GM12878 (cell line): ENCODE measurements around the gene COL5A1. TPM values are rescaled to one million over a fixed set of nuclear protein-coding genes. Genes with fewer than 3 reads are reported as not detected.

Source experiments
- ATAC-seq: fragments of 200-7000 bp; cut with Tn5 transposase; 3 replicates; pipeline ENCODE4 v1.9.1; 2020; ENCODE audit warnings: mild to moderate bottlenecking, moderate library complexity
- BruUV-seq: library from RNA; stranded (reverse); fragments of 400-500 nt; replicated peaks from 2 replicates; lab custom pipeline; 2021; lab: Mats Ljungman, UMichigan
- CTCF ChIA-PET: fragments of 300-600 bp; sonication (Branson Sonifier 250); formaldehyde crosslinking; extraction: SDS; loops from one replicate; lab custom pipeline; 2021; ENCODE audit warnings: inconsistent platforms; lab: Yijun Ruan, JAX
- POLR2A ChIA-PET: fragments of 350-600 bp; formaldehyde crosslinking; extraction: SDS; loops from one replicate; lab custom pipeline; 2021; ENCODE audit warnings: inconsistent platforms; lab: Charles Lee
- RAD21 ChIA-PET: fragments of 300-600 bp; sonication (Branson Sonifier 250); formaldehyde crosslinking; loops from one replicate; lab custom pipeline; 2023; ENCODE audit warnings: antibody characterized with exemption; ENCODE audit not compliant: unreplicated experiment; lab: Charles Lee
- SMC1A ChIA-PET: fragments of 300-600 bp; sonication (Branson Sonifier 250); formaldehyde crosslinking; loops from one replicate; lab custom pipeline; 2023; ENCODE audit not compliant: unreplicated experiment, uncharacterized antibody; lab: Charles Lee
- DNase-seq: peaks from one replicate; pipeline ENCODE4 v3.0.0-alpha.2; 2011; ENCODE audit warnings: low read depth, low spot score
- FAIRE-seq: peaks from 3 replicates; lab custom pipeline; 2011; peaks lifted over from hg19 to GRCh38; lab: Jason Lieb, UNC
- H2AFZ ChIP-seq: 2 replicates; pipeline ENCODE4 v1.6.0; 2011; ENCODE audit warnings: low read depth, low read length, control low read depth; ENCODE audit not compliant: control insufficient read depth
- H3K27ac ChIP-seq: 2 replicates; pipeline ENCODE4 v1.5.1; 2011; ENCODE audit warnings: control low read depth; ENCODE audit not compliant: control insufficient read depth, insufficient read depth
- H3K27me3 ChIP-seq, 2 experiments: replicated peaks in 1 of 2; 2 replicates each; pipeline versions ENCODE4 v1.6.0 to v1.6.1; 2011; ENCODE audit warnings: low read length in 1 of 2; ENCODE audit not compliant: control insufficient read depth in 2 of 2, insufficient read depth in 2 of 2
- H3K36me3 ChIP-seq, 2 experiments: 2 replicates each; pipeline ENCODE4 v1.5.1; 2011; ENCODE audit warnings: low read length in 1 of 2; ENCODE audit not compliant: control insufficient read depth in 2 of 2, insufficient read depth in 2 of 2
- H3K4me1 ChIP-seq: 2 replicates; pipeline ENCODE4 v1.6.1; 2011; ENCODE audit warnings: mild to moderate bottlenecking, low read length, moderate library complexity, mixed read lengths; ENCODE audit not compliant: control insufficient read depth, insufficient read depth
- H3K4me2 ChIP-seq: 2 replicates; pipeline ENCODE4 v1.6.0; 2011; ENCODE audit warnings: control low read depth; ENCODE audit not compliant: control insufficient read depth, insufficient read depth
- H3K4me3 ChIP-seq: fragments of 200-600 bp; sonication (generic); 2 replicates; pipeline ENCODE4 v1.5.1; 2016
- H3K79me2 ChIP-seq: 2 replicates; pipeline ENCODE4 v1.6.0; 2011; ENCODE audit warnings: low read length; ENCODE audit not compliant: control insufficient read depth, insufficient read depth
- H3K9ac ChIP-seq: 2 replicates; pipeline ENCODE4 v1.8.0; 2011; ENCODE audit warnings: low read length, control low read depth, mixed read lengths; ENCODE audit not compliant: control insufficient read depth, insufficient read depth
- H3K9me3 ChIP-seq: replicated peaks from 3 replicates; pipeline ENCODE4 v1.5.1; 2011; ENCODE audit warnings: mild to moderate bottlenecking, low read length; ENCODE audit not compliant: control insufficient read depth, insufficient read depth
- H4K20me1 ChIP-seq: 2 replicates; pipeline ENCODE4 v1.6.0; 2011; ENCODE audit not compliant: control insufficient read depth, insufficient read depth
- BCL11A ChIP-seq: IDR thresholded peaks from 2 replicates; pipeline ENCODE4 v1.6.1; 2011; ENCODE audit warnings: low read depth, low read length
- CHD1 ChIP-seq: IDR thresholded peaks from 2 replicates; pipeline ENCODE4 v1.6.1; 2012; ENCODE audit warnings: low read depth, low read length, improper control_type of control experiment
- CREB1 ChIP-seq: IDR thresholded peaks from 2 replicates; pipeline ENCODE4 v1.6.1; 2012; ENCODE audit warnings: low read depth, mild to moderate bottlenecking, inconsistent platforms
- CREM ChIP-seq: IDR thresholded peaks from 2 replicates; pipeline ENCODE4 v1.6.1; 2014; ENCODE audit warnings: antibody characterized with exemption, low read depth
- EZH2 ChIP-seq: IDR thresholded peaks from 2 replicates; pipeline ENCODE4 v1.6.1; 2012; ENCODE audit warnings: low read depth, mild to moderate bottlenecking, control low read depth, inconsistent platforms, low read length, borderline replicate concordance; ENCODE audit not compliant: control insufficient read depth
- MTA3 ChIP-seq: IDR thresholded peaks from 2 replicates; pipeline ENCODE4 v1.6.1; 2012; ENCODE audit warnings: low read length, inconsistent platforms, borderline replicate concordance
- SMC3 ChIP-seq: IDR thresholded peaks from 2 replicates; pipeline ENCODE4 v1.6.1; 2011; ENCODE audit warnings: low read length, improper control_type of control experiment, borderline replicate concordance
- SUZ12 ChIP-seq: fragments of 200-600 bp; sonication (generic); IDR thresholded peaks from one replicate; pipeline ENCODE4 v1.6.1; 2018; ENCODE audit warnings: antibody characterized with exemption, mild to moderate bottlenecking; ENCODE audit not compliant: unreplicated experiment
- TAF1 ChIP-seq: IDR thresholded peaks from 2 replicates; pipeline ENCODE4 v1.6.1; 2011; ENCODE audit warnings: mild to moderate bottlenecking, low read depth, low read length, borderline replicate concordance
- TCF3 ChIP-seq: IDR thresholded peaks from 2 replicates; pipeline ENCODE4 v1.6.1; 2012; ENCODE audit warnings: low read depth, mild to moderate bottlenecking, low read length, borderline replicate concordance; ENCODE audit not compliant: insufficient read depth
- ZNF384 ChIP-seq: IDR thresholded peaks from 2 replicates; pipeline ENCODE4 v1.6.1; 2012; ENCODE audit warnings: low read depth, mild to moderate bottlenecking, low read length, improper control_type of control experiment, borderline replicate concordance
- WGBS: methylation state at CpG from one replicate; pipeline ENCODE4 v1.1.6; 2016; ENCODE audit warnings: low lambda C conversion rate; ENCODE audit not compliant: insufficient replicate concordance, insufficient coverage; ENCODE audit errors: missing lambda C conversion rate; 5-methylcytosine and 5-hydroxymethylcytosine counted together
- in situ Hi-C: fragments of 300-500 bp; cut with MboI; formaldehyde crosslinking; loops from 9 replicates; pipeline ENCODE4 v1.14.3; 2018; ENCODE audit warnings: mixed read lengths
- intact Hi-C: fragments of 100-400 bp; cut with micrococcal nuclease; formaldehyde crosslinking; loops from one replicate; pipeline ENCODE4 v1.14.2; 2022; ENCODE audit not compliant: unreplicated experiment
- polyA plus RNA-seq, 11 experiments: library from polyadenylated mRNA; depleted of rRNA in 4 of 11; unstranded in 6 of 11; stranded (reverse) in 5 of 11; fragments of >200 nt; fragmentation: Nextera tagmentation in 4 of 11; fragmentation: Illumina TruSeq in 1 of 11; extraction: Ambion mirVana in 4 of 11; extraction: Trizol in 1 of 11; gene quantifications; 1 replicate in 1 of 11; 2 replicates in 10 of 11; pipeline versions ENCODE4 v1.2.1 to v1.2.3, GENCODE V29; 2011 to 2016; ENCODE audit warnings: inconsistent platforms in 2 of 11, missing spikeins in 2 of 11, low read depth in 1 of 11
- total RNA-seq, 4 experiments: library from RNA; depleted of rRNA in 3 of 4; stranded (reverse); fragments of >200 nt in 3 of 4; fragmentation: Illumina TruSeq in 1 of 4; extraction: Trizol in 1 of 4; gene quantifications; 2 replicates each; pipeline versions ENCODE4 v1.2.1 to v1.2.3, GENCODE V29; 2013 to 2021
- TF ChIP-seq, protein P1 (sequence below): fragments of 450-650 bp; IDR thresholded peaks from 2 replicates; pipeline ENCODE4 v1.6.1; 2018; ENCODE audit warnings: mild to moderate bottlenecking, low read depth, moderate library complexity; ENCODE audit not compliant: partially characterized antibody
- TF ChIP-seq, protein P2 (sequence below): fragments of 450-650 bp; IDR thresholded peaks from 2 replicates; pipeline ENCODE4 v1.6.1; 2017; ENCODE audit warnings: low read depth, mild to moderate bottlenecking, moderate library complexity
- TF ChIP-seq, protein P3 (sequence below): IDR thresholded peaks from 2 replicates; pipeline ENCODE4 v1.6.1; 2012; ENCODE audit warnings: low read depth, low read length, improper control_type of control experiment

Gene COL5A1
- total and polyA plus RNA-seq, 10 of the 15 experiments (the other 5 are each of a cell fraction or from before 2014, with no cell fraction given) = under 0.01 to 0.15 (median 0.13) TPM; not detected in 4

DNA sequence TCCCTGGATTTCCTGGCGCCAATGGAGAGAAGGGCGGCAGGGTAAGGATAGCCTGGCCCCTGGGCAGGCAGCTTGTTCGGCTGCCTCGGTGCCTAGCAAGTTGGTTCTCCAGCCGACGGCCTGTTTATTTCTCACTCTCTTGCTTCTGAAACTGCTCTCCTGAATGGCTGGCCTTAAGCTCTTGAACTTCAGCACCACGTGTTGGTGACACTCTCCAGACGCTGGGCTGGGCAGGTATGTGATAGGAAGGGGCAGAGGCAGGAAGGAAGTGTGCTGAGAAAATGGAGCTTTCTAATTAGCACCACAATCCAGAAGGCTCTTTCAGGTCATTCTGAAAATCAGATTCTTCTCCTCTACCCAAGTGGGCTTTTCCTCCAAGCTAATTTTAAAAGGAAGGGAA is 147.6 kb downstream of the COL5A1 start:
- CTCF ChIA-PET = interaction anchor here (0.9 kb wide), 1 partner anchor 10 kb away, joined by 3 read pairs; no protein-coding TSS in a partner anchor
- no peak for FAIRE-seq

DNA sequence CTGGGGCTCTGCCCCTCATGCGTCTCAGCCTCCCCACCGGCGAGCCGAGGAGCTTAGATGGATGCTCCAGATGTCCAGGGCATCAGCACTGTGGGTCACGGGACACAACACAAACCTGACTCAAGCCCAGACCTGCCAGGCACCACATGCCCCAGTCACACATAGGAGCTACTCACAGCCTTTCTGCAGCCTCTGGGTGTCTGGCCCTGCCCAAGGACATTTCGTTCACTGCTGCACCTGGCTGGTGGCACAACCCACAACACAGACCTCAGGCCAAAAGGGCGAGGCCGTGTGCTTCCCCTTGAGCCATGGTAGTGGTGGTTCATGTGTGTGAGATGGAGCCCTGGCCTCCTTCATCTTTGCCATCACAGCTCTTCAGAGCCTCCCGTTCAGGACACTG is 149.4 kb downstream of the COL5A1 start:
- Histone ChIP-seq H3K4me1 (no peaks in the 10 kb centered on the region), H3K27me3 (no peaks in the 10 kb centered on the region; a peak in 1 of 4 replicates), H3K9me3 (no peaks in the 10 kb centered on the region), H3K4me3 (no peak overlapping the region), H3K79me2 (no peaks in the 10 kb centered on the region), H3K36me3 (no peaks in the 10 kb centered on the region), H3K27ac (no peak overlapping the region), H2AFZ (no peak overlapping the region), H3K9ac (no peak overlapping the region), H4K20me1 (no peaks in the 10 kb centered on the region), H3K4me2 (no peak overlapping the region)
- FAIRE-seq (no peak), DNase-seq (no peak), ATAC-seq (no peak)
- in situ Hi-C loops = no loop called here
- intact Hi-C loops = no loop called here
- CTCF ChIA-PET = interaction anchor here (1.1 kb wide), 1 partner anchor 8 kb away, joined by 3 read pairs; no protein-coding TSS in a partner anchor
- no TSS peak for BruUV-seq
- SMC1A ChIA-PET = interaction anchor here (0.6 kb wide), 1 partner anchor 23 kb away, joined by 3 read pairs; no protein-coding TSS in a partner anchor
- RAD21 ChIA-PET = no interaction called here
- POLR2A ChIA-PET = no interaction called here
- WGBS = 21% methylated on average over 9 of the region's 9 CpGs
- TF ChIP-seq EZH2 (no peak), SUZ12 (no peak), CREM (no peak), CREB1 (no peak), MTA3 (no peak)
- TF ChIP-seq, protein P1, sequence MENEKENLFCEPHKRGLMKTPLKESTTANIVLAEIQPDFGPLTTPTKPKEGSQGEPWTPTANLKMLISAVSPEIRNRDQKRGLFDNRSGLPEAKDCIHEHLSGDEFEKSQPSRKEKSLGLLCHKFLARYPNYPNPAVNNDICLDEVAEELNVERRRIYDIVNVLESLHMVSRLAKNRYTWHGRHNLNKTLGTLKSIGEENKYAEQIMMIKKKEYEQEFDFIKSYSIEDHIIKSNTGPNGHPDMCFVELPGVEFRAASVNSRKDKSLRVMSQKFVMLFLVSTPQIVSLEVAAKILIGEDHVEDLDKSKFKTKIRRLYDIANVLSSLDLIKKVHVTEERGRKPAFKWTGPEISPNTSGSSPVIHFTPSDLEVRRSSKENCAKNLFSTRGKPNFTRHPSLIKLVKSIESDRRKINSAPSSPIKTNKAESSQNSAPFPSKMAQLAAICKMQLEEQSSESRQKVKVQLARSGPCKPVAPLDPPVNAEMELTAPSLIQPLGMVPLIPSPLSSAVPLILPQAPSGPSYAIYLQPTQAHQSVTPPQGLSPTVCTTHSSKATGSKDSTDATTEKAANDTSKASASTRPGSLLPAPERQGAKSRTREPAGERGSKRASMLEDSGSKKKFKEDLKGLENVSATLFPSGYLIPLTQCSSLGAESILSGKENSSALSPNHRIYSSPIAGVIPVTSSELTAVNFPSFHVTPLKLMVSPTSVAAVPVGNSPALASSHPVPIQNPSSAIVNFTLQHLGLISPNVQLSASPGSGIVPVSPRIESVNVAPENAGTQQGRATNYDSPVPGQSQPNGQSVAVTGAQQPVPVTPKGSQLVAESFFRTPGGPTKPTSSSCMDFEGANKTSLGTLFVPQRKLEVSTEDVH = no peak
- TF ChIP-seq, protein P2, sequence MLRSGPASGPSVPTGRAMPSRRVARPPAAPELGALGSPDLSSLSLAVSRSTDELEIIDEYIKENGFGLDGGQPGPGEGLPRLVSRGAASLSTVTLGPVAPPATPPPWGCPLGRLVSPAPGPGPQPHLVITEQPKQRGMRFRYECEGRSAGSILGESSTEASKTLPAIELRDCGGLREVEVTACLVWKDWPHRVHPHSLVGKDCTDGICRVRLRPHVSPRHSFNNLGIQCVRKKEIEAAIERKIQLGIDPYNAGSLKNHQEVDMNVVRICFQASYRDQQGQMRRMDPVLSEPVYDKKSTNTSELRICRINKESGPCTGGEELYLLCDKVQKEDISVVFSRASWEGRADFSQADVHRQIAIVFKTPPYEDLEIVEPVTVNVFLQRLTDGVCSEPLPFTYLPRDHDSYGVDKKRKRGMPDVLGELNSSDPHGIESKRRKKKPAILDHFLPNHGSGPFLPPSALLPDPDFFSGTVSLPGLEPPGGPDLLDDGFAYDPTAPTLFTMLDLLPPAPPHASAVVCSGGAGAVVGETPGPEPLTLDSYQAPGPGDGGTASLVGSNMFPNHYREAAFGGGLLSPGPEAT = no peak
- TF ChIP-seq, protein P3, sequence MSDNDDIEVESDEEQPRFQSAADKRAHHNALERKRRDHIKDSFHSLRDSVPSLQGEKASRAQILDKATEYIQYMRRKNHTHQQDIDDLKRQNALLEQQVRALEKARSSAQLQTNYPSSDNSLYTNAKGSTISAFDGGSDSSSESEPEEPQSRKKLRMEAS = no peak

More for the DNA sequence above, 147.6 kb downstream of the COL5A1 start:
- H4K20me1 ChIP-seq = no peaks in the 10 kb centered on the region
- DNase-seq (no peak), ATAC-seq (no peak)
- H3K9me3 ChIP-seq = no peaks in the 10 kb centered on the region
- no peaks in the 10 kb centered on the region for H3K36me3 ChIP-seq
- TF ChIP-seq TAF1 (no peak), CHD1 (no peak), ZNF384 (no peak), TCF3 (no peak), SMC3 (no peak), BCL11A (no peak)
- WGBS = 45% methylated on average over 8 of the region's 8 CpGs
- in situ Hi-C loops (no loop called here), intact Hi-C loops (no loop called here)
- no peak overlapping the region for H3K27ac ChIP-seq
- H3K9ac ChIP-seq = no peak overlapping the region
- no peak overlapping the region for H3K4me3 ChIP-seq
- ChIA-PET POLR2A (interaction anchor here (0.5 to 0.6 kb wide), 2 partner anchors 34 to 183 kb away, joined by 3 to 5 read pairs; no protein-coding TSS in a partner anchor), SMC1A (interaction anchor here (0.5 kb wide), 1 partner anchor 164 kb away, joined by 3 read pairs; no protein-coding TSS in a partner anchor), RAD21 (no interaction called here)
- H3K27me3 ChIP-seq = no peaks in the 10 kb centered on the region; a peak in 1 of 4 replicates
- H3K79me2 ChIP-seq = no peaks in the 10 kb centered on the region
- no TSS peak for BruUV-seq
- no peak overlapping the region for H3K4me2 ChIP-seq
- H3K4me1 ChIP-seq = no peaks in the 10 kb centered on the region
- no peak overlapping the region for H2AFZ ChIP-seq
